Activated effector memory CD4-positive, alpha-beta T cell treated with anti-CD3 and anti-CD28 coated beads, Interleukin-2, amount 50 U/mL, for 16 hours (primary cell): ENCODE data around the gene ICAM3.
"Not testable (repeated sequence)": the region's sequence is repeated elsewhere in the genome, so short reads cannot be mapped to it uniquely, and the experiment has no call there.

Experiments
- DNase-seq: peaks from one replicate; pipeline ENCODE4 v3.0.0-alpha.2; 2020

The ICAM3 gene

GRCh38 chr19:10339380-10339960 is at the start of gene ICAM3:
Gene ICAM3, minus strand, starts transcription at chr19:10339624. Its CDS starts 10 bp downstream, at chr19:10339614.
- DNase-seq, result peak; percentile 88

- DNase-seq, result peak; percentile 94
These were observed 49.5 kb upstream of the ICAM3 start for GRCh38 chr19:10388957-10389356.

- no peak for DNase-seq
These were observed 45.2 kb upstream of the ICAM3 start for GRCh38 chr19:10384580-10384979.

- DNase-seq, result not testable (repeated sequence)
These were observed 43.7 kb upstream of the ICAM3 start for GRCh38 chr19:10383223-10383499.

GRCh38 chr19:10380313-10381102 is 41.1 kb upstream of the ICAM3 start, which contains the start of gene TYK2:
Gene TYK2, minus strand, starts transcription at chr19:10380572. Its CDS starts 2,166 bp downstream, at chr19:10378406.
- peak; percentile 97 for DNase-seq

GRCh38 chr19:10379880-10380312 is 40.5 kb upstream of the ICAM3 start:
- no peak for DNase-seq

GRCh38 chr19:10378124-10378523 is 38.7 kb upstream of the ICAM3 start:
- no peak for DNase-seq

- DNase-seq, result not testable (repeated sequence)
These were observed 37.8 kb upstream of the ICAM3 start for GRCh38 chr19:10377140-10377640.

GRCh38 chr19:10374931-10375330 is 35.5 kb upstream of the ICAM3 start:
- DNase-seq, result no peak

- no peak for DNase-seq
These were observed 33.3 kb upstream of the ICAM3 start for GRCh38 chr19:10372690-10373089.

GRCh38 chr19:10368101-10368803 is 28.8 kb upstream of the ICAM3 start:
- DNase-seq, result no peak

- not testable (repeated sequence) for DNase-seq
These were observed 27.6 kb upstream of the ICAM3 start for GRCh38 chr19:10366950-10367512.

GRCh38 chr19:10365518-10365917 is 26.1 kb upstream of the ICAM3 start:
- no peak for DNase-seq

- DNase-seq, result no peak
These were observed 25.2 kb upstream of the ICAM3 start for GRCh38 chr19:10364644-10365043.

GRCh38 chr19:10363789-10364281 is 24.4 kb upstream of the ICAM3 start:
- no peak for DNase-seq

GRCh38 chr19:10362259-10362658 is 22.8 kb upstream of the ICAM3 start:
- DNase-seq, result no peak

- DNase-seq, result no peak
These were observed 22.2 kb upstream of the ICAM3 start for GRCh38 chr19:10361569-10362011.

- DNase-seq, result no peak
These were observed 17.0 kb upstream of the ICAM3 start for GRCh38 chr19:10356431-10356830.

GRCh38 chr19:10353793-10354391 is 14.5 kb upstream of the ICAM3 start:
- DNase-seq, result peak; percentile 75

- DNase-seq, result no peak
These were observed 13.6 kb upstream of the ICAM3 start for GRCh38 chr19:10352764-10353671.

GRCh38 chr19:10346509-10346908 is 7.1 kb upstream of the ICAM3 start:
- DNase-seq, result no peak

GRCh38 chr19:10344780-10345179 is 5.4 kb upstream of the ICAM3 start:
- no peak for DNase-seq
